Hindlimb muscle (tissue), 1 donor: ENCODE data around the gene TMEM218. TPM values are rescaled to one million over a fixed set of nuclear protein-coding genes. Genes with fewer than 3 reads are reported as not detected.

Source experiments
- DNase-seq: peaks from one replicate; pipeline ENCODE4 v3.0.0-alpha.2; 2013
- polyA plus RNA-seq: library from polyadenylated mRNA; unstranded; fragments of 120-200 nt; gene quantifications from one replicate; pipeline ENCODE4 v1.2.1, GENCODE V29; 2013; ENCODE audit not compliant: insufficient read length

Gene TMEM218
- polyA plus RNA-seq, result 23.3 TPM

DNA sequence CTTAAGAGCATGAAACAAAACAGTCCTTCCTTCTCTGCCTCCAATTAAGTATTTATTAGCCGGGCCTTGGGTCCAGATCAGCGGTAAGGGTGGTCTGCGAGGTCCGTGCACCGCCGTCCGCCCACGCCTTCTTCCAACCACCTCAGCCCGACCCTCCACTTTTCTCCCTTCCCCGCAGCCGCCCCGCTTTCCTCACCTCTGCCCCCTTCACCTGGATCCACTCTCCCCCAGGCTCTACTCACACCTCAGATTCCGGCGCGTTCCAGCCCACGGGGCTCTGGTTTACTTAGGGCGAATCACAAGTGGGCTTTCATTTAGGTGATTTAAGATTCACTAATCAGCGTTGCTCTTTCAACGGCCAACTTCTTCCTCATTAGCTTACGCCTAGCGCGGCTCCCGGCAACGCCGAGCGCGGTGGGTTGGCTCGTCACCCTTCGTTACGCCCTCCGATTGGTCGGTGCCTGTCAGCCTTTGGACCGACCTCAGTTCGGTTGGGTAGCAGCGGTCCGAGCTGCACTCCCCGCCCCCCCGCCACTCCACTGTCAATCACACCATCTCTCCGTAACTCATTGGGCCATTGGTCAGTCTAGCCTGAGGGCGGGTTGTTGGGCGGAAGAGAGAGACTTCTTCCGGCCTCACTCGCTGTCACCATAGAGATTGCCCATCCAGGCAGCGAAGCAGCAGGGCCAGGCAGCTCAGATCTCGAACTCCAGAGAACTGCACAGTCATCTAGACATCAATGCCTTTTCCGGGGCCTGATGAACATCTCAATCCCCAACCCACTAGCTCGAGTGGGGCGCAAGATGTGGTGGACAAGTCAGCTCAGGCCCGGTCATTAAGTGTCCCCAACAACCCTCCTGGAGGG is at the start of gene TMEM218:
TSS of gene TMEM218 (minus strand) at position 284 of the 865 bp plus-strand sequence. CDS start 9,385 bp downstream, outside the sequence.
- DNase-seq, result peak; percentile 99

DNA sequence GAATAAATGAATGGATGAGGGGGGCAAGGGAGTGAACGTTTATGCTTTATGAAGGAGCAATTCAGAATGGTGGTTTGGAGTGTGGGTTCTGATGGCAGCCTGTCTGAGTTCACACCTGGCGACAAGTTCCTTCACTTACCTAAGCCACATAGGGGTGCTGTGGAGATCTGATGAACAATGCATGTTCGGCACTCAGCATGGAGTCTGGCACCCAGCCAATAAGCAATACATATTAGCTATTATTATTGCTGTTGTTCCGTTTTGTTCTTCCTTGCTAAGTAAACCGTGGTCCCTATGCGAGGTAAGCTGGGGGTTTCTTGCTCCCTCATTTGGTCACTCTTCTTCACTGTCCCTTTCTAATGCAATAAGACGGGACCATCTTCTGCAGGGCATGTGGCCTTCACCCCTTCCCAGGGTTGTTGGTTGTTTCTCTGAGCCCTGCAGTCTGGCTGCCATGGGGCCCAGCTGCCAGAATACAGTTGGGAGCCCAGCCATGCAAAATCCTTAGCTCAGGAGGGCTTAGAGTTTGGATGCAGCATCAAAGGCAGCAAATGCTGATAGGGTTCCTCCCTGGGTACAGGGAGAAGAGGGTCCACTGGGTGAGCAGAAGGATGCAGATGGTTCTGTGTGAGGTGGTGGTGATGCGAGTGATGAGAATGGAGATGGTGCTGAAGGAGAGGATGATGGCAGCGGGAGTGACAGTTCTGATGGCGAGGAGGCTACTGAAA is 46.7 kb upstream of the TMEM218 start:
- DNase-seq, result no peak

DNA sequence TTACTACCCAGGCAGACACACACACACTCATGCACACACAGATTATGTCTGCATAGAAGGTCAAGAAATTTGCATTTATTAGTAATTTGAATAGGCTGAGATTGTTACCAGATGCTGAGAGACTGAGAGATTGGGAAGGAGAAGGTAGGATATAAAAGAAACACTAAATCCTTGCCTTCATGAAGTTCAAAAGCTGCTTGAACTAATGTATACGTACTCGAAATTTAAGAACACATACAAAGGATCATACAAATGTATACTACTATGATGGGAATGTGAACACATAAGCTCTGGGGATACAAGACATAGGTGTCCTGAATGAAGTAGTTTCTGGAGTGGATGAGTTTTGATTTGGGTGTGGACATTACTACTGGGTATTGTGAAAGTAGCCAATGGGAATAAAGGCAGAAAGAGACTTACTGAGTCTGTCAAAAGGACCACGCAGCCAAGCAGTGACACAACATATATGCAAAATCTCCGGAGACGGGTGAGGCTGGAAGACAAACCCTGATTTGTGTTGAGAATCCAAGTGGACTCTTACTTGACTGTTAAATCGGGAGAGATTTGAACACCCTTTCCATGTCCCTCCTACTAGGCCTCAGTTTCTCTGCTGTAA is 45.8 kb upstream of the TMEM218 start:
- no peak for DNase-seq

DNA sequence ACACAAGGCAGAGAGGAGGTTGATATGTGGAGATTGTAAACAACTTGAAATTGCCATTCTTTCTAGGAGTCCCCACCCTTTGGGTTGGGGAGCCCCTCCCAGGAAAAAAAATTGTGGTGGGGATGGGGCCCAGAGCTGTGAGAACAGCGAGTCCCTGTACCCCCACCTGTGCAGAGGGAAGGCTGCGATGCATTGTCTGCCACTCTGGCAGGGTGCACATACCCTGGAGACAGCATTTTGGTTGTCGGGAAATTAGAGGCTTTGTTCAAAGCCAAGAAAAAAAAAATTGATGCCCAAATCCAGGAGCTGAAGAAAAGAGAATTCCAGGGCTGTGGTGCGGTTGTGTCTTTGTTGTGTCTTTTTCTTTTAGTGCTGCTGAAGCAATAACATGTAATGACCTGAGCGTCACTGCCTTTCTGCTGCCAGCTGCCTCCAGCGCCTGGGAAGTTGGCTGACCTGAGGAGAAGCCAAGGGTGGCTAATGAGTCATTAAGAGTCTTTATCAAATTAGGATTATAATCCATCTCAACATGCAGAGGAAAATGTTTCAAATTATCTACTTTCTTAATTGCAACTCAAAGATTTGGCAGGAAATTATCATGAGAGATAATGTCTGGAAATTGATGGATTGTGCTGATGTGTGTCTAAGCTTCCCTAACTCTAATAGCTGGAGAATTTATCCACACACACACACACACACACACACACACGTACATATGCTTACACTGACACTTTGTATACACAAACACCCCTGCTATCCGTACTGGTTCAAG is 45.1 kb upstream of the TMEM218 start:
- DNase-seq, result no peak

DNA sequence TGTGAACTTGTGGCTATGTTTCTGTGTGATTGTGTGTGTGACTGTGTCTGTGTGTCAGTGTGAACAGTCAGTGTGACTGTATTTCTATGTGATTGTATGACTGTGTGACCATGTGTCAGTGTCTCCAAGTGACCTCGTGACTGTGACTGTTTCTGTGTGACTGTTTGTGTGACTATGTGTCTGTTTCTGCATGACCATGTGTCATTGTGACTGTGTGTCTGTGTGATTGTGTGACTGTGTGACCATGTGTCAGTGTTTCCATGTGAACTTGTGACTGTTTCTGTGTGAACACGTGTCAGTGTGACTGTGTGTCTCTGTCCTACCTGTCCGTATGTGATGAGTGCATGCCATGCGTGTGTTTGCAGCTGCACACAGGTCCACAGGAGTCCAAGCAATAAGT is 44.3 kb upstream of the TMEM218 start:
- no peak for DNase-seq

DNA sequence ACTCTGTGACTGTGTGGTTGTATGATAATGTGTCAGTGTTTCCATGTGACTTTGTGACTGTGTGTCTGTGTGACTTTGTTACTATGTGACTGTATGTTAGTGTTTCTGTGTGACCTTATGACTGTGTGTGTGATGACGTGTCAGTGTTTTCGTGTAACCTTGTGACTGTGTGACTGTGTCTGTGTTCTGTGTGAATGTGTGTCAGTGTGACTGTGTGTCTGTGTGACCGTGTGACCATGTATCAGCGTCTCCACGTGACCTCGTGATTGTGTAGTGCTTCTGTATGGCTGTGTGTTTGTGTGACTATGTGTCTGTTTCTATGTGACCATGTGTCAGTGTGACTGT is 43.6 kb upstream of the TMEM218 start:
- no peak for DNase-seq

DNA sequence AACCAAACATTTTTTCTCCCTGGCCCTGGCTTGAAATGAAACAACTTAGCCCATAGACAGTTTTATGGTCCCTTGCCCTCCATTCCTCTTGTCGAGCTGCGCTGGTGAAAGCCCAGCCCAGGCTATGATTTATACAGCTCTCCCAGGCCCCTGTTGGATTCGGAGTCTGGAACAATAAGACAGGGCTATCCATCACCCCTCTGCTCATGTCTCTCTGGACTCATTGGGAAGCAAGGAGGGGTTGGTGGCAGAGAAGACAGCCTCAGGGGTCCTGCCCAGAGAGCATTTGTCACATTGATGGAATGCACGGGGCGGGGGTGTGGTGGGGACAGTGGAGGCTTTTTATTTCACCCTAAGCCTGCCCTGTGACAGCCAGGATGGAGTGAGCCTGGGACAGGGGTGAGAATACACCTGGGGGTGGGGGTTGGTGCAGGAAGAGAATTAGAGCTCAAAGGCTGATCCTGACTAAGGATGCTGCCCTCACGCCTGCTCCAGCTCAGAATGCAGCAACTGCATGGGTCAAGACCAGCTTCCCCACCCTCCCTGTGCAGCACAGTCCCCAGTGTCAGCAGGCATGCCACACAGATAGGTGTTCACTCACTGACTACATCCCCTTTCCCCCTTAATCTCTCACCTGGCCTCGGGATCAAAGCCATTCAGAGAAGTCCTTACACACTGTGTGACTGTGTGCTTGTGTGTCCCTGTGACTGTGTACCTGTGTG is 43.1 kb upstream of the TMEM218 start:
- DNase-seq, result no peak

DNA sequence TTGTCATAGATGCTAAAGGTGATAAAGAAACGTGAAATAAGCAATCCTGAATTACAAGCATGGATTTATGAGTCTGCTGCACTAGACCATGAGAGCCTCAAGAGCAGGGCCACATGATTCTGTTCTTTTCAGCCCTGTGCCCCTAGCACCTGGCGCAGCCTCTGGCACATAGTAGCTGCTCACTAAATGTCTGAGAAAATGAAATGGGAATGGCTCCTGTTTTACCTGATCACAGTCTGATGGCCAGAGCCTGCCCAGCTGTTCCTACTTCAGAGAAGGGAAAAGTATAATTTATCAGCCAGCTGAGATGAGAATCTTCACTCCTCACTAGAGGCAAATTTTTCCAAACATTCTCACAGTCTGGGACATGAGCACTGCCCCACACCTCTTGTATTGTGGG is 42.4 kb upstream of the TMEM218 start:
- DNase-seq, result no peak

DNA sequence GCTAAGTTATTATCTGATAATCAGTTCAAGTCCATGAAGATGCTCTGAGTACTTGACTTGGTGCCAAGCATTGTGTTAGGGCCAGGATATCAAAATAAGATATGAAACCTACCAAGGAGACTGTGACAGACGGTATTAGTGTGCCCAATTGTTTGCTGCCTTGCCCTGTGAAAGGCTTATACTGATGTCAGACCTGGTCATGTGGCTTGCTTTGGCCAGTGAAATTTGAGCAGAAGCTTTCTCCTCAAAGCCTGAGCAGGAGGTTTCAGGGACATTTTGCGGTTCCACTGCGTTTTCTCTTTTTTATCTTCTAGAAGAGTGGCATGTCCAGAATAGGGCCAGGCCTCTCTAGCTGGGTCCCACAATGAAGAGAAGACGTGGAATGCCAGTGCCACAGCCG is 37.3 kb upstream of the TMEM218 start:
- DNase-seq, result no peak

DNA sequence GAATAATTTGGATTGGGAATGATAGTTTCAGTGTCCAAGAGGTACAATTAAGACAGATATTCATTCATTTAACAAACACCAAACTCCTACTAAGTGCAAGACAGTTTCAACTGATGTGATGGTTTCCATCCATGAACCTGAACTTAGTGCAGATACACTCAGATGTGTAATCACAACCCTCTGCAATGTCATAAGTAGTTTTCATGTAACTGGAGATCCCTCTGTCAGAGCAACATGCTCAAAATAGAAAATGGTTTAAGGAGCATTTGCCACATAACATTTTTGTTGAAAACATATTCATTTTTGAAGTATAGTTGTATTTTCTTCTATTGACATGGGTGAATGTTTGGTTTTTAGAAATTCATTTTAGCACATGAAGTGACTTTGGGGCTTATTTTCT is 36.6 kb upstream of the TMEM218 start:
- no peak for DNase-seq

DNA sequence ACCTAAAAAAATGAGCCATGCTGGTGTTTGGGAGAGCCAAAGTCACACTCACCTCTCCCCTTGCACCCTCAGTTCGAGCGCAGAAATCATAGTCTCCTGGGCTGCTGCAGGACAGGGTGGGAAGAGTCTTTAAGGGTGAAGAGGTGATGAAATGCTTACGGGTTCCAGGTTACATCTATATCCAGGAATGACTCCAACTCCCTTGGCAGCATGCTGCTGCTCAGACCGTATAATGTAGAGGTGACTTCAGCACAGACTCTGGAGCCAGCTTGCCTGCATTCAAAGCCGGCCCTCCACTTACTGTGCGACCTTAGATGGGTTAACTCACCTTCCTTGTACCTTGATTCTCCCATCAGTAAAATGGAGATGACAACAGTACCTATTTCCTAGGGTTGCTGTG is 35.9 kb upstream of the TMEM218 start:
- DNase-seq, result no peak

DNA sequence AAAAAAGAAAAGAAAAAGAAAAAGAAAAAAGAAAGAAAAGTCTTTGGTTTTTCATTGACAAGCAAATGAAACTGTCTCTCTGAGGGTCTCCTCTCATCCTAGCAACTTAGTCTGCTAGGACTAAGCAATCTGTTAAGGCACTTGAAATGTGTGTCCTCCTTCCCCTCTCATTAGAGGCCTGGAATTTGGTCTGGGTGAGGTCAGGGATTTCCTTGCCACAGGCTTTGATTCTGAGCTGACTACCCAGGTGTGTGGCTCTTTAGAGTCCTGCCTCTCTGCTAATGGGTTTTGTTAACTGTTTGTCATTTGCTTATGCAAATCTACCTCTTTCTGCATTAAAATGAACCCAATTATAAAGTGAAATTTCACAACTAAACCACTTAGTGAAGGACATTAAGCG is 34.8 kb upstream of the TMEM218 start:
- DNase-seq, result no peak

DNA sequence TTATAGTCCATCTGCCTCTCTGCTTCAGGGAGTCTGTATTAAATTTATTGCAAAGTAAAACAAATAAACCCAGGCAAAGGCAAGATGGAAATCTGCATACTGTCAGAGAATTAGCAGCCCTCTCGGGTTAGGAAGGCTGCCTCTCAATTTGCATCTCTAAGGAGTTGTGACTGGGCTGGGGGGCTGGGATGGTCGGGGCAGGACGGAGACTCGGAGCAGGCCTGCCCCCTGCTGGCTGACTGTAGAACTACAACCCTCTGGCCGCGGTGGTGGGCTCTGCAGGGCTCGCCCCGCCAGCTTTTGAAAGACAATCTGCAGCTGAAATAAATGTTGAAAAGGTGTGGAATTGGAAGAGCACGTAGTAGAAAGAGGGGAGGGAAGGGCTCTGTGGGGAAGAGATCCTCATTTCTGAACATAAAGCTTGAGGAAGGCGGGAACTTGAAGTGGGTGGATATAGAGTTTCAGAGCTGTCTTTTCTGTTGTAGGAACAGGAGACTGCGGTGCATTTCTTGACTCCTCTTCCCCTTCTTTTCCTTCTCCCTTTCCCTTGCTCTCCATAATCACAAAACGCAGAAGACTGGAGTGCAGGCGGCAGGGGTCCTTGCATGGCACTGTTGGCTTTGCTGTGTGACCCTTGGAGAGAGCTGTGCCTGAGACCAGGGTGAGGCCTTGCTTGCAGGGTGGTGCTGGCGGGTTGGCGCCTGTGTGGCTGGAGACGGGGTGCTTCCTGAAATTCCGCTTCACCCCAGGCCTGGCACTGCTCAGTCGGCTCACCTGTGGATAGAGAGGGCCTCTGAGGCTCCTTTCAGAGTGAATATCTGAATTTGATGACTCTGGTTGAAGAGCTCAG is 30.5 kb upstream of the TMEM218 start:
- peak; percentile 49 for DNase-seq

DNA sequence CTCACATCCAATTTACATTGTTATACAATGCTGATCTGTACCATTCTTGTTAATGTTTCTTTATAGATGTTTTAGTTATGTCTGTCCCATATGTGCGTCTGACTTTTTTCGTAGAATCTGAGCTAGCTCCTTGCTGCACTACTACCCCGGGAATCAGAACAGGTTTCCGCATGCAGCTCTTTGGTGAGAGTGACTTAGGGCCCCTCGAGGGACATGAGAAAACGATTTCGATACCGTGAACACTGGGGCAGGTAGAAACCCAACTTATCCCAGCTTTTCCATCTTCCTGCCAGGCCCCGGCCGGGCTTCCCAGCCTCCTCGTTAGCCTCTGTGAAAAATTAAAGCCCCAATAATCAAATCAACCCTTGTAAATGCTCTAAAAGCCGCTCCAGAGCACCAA is 29.8 kb upstream of the TMEM218 start:
- DNase-seq, result no peak

DNA sequence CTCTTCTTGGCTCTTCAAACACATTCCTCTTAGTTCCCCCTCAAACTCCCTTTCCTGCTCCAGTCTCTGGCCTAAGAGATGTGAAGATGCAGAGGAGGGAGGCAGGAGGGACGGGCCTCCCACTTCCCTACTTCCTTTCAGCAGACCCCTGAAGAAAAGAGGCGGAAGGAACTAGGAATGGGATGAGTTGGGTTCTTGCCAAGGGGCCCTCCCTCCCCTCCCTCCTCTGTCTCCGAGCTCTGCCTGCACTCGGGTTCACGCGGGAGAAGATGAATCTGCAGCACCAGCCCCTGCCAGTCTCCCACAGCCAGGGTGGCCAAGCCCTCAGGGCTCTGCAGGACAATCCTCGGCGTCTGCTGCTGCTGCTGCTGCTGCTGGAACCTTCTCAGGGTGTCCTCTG is 28.8 kb upstream of the TMEM218 start:
- DNase-seq, result no peak

DNA sequence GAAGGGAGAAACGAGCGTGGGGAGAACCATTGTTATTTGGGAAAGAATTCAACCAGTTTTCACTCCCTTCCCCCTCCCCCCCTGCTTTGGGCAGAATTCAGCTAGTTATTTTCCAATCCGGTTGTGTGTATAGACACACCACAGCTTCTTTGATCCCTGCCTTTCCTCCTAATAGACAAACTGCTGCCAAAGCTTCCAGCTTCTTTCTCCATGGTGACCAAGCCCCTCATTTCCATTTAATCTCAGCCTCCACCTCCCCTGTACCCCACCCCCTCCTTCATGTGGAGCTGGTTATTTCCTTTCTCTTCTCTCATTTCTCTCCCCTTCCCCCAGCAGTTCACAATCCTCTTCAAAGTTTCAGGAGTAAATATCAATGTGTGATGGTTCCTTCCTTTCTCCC is 28.4 kb upstream of the TMEM218 start:
- DNase-seq, result no peak

DNA sequence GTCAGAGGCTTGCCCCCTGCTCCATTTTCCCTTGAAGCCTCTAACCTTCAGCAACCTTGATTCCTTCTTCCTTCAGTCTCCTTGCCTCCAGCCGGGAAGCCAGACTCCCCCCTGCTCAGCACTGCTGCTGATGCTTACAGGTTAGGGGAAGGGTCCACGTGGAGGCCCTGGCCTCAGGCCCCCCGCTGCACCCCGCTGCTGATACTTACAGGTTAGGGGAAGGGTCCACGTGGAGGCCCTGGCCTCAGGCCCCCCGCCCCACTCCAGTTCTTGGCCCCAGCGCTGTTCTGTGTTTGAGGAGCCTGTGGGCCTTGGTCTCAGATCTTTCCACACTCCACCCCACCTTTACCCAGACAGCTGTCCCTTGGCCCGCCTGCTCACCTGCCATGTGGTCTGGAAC is 27.5 kb upstream of the TMEM218 start:
- DNase-seq, result no peak

DNA sequence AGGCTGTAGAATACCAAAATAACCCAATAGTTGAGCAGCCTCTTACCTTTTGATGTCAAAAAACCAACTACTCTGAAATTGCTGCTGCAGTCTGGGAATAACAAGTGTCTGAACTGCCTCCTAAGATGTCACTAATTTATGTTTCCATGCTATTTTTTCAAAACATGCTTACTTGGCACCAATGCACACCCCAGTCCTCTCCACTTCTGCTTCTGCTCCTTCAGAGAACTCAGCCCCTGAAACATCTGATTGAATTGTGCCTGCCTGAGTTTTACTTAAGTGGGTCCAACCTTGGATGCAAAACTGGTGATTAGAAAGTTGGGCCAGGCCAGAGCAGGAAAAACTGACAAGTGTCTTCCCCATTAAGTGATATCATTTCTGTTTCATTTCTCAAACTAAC is 24.6 kb upstream of the TMEM218 start:
- DNase-seq, result no peak

DNA sequence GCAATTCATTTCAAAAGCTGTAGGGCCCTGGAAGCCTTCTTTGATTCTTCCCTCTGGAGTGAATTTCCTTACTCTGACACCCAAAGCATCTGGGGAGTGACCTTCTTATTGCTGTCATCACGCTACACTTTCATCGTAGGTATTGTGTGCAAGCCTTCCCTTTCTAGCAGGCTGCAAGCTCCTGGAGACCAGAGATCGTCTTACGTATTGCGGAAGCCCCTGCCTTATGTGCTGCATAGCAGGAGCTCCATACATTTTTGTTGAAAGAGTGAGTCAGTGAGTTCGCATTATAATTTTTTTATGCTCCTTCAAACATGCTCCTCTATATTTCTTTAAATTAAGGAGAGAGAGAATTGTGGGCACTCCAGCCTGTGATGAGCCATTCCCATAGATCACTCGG is 21.2 kb upstream of the TMEM218 start:
- no peak for DNase-seq

DNA sequence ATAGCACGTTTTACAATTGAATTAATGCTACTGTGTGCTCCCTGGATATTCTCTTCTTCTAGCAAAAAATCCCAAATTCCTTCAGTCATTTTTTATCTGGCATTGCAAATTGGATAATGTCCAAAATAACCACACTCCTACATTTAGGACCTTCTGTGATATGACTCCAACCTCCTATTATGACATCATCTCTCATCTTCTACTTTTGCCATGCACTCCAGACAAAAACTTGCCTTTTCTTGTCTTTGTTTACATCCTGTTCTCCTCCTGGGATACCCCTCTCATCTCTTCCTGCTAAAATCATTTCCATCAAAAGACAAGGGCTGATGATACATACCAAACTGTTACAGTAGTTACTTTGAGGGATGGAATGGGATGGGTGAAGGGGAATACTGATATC is 20.6 kb upstream of the TMEM218 start:
- DNase-seq, result no peak

DNA sequence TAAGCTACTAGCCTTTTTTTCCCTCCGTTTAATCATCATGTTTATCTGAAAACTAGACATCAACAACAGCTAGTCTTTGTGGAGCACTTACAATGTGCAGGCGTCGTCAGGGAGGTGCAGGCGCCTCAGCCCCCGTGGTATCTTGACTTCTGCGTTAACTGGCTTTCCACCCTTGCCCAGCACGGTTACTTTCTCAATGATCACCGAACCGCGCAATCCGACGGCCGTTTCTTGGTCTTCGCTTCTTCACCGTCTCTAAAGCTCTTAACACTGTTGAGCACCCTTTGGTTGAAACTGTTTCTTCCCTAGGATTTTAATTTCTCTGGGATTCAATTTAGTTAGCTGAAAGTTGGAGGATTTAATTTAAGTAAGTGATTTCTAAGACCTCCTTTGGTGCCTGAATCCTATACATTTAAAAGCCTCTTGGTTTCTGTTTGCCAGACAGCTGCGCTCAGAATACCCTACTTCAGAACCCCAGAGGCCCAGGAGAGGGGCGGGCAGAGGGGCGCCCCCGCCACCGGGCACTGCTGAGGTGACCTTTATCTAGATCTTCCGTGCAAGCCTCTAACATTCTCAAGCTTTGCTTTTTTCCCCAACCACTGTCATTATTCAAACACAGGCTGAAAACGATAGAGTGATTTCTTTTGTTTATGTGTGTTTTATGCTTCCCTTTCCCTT is 18.0 kb upstream of the TMEM218 start:
- no peak for DNase-seq
